Smooth muscle cell (in vitro differentiated cells): ENCODE measurements around the gene SLC27A4. TPM values are rescaled to one million over a fixed set of nuclear protein-coding genes. Genes with fewer than 3 reads are reported as not detected.

Experiments
- microRNA counts: library from miRNA; unstranded; fragments of <30 nt; microRNA quantifications from one replicate; lab custom pipeline; 2016
- microRNA-seq: library from miRNA; unstranded; fragments of <30 nt; microRNA quantifications from one replicate; pipeline ENCODE4, GENCODE V29; 2016; ENCODE audit warnings: borderline number of aligned reads
- polyA plus RNA-seq: library from polyadenylated mRNA; unstranded; fragments of >200 nt; fragmentation: Nextera tagmentation; extraction: Ambion mirVana; gene quantifications from 2 replicates; pipeline ENCODE4 v1.2.1, GENCODE V29; 2016
- total RNA-seq: library from RNA; depleted of rRNA; stranded (reverse); fragments of >200 nt; gene quantifications from 2 replicates; pipeline ENCODE4 v1.2.3, GENCODE V29; 2014

The SLC27A4 gene
- total and polyA plus RNA-seq, 2 experiments from 2014 or later = 10.3 to 10.4 TPM

MicroRNAs encoded within 50 kb of the gene (microRNA counts, 767-probe panel; counts per million panel counts)
- 183 counts per million for microRNA hsa-miR-219-2-3p (lab: Ali Mortazavi, UCI)

Small RNA genes lying within 50 kb of the gene (microRNA-seq; reads per million reads assigned to microRNA genes)
- gene MIR219B = not detected

Other genes starting within 250 kb of the SLC27A4 start
- 20.7 and 31.5 TPM in 2 replicates for gene PTGES2, start 212.8 kb upstream of the SLC27A4 start, total RNA-seq
- gene PTGES2, start 212.8 kb upstream of the SLC27A4 start, polyA plus RNA-seq = 78.6 and 102 TPM in 2 replicates
- gene LCN2, start 191.1 kb upstream of the SLC27A4 start, total RNA-seq = not detected in 2 replicates
- gene LCN2, start 191.1 kb upstream of the SLC27A4 start, polyA plus RNA-seq = 0.38 TPM in 1 of 2 replicates, not detected in the other
- 209 and 229 TPM in 2 replicates for gene BBLN, start 180.3 kb upstream of the SLC27A4 start, total RNA-seq
- 119 and 133 TPM in 2 replicates for gene BBLN, start 180.3 kb upstream of the SLC27A4 start, polyA plus RNA-seq
- gene CIZ1, start 149.0 kb upstream of the SLC27A4 start, total RNA-seq = 23.5 and 24.2 TPM in 2 replicates
- 81.1 and 84.0 TPM in 2 replicates for gene CIZ1, start 149.0 kb upstream of the SLC27A4 start, polyA plus RNA-seq
- 25.3 and 29.7 TPM in 2 replicates for gene DNM1, start 137.1 kb upstream of the SLC27A4 start, total RNA-seq
- 48.9 and 50.7 TPM in 2 replicates for gene DNM1, start 137.1 kb upstream of the SLC27A4 start, polyA plus RNA-seq
- gene GOLGA2, start 64.5 kb upstream of the SLC27A4 start, total RNA-seq = 99.5 and 101 TPM in 2 replicates
- 55.4 and 70.1 TPM in 2 replicates for gene GOLGA2, start 64.5 kb upstream of the SLC27A4 start, polyA plus RNA-seq
- gene SWI5, start 64.3 kb upstream of the SLC27A4 start, total RNA-seq = 41.0 and 47.1 TPM in 2 replicates
- 71.1 and 77.2 TPM in 2 replicates for gene SWI5, start 64.3 kb upstream of the SLC27A4 start, polyA plus RNA-seq
- 5.2 and 9.0 TPM in 2 replicates for gene TRUB2, start 18.1 kb upstream of the SLC27A4 start, total RNA-seq
- gene TRUB2, start 18.1 kb upstream of the SLC27A4 start, polyA plus RNA-seq = 25.1 and 33.2 TPM in 2 replicates
- 16.7 and 23.5 TPM in 2 replicates for gene COQ4, start 17.7 kb upstream of the SLC27A4 start, total RNA-seq
- gene COQ4, start 17.7 kb upstream of the SLC27A4 start, polyA plus RNA-seq = 37.5 and 51.0 TPM in 2 replicates
- gene URM1, start 30.8 kb downstream of the SLC27A4 start, total RNA-seq = 27.1 and 27.3 TPM in 2 replicates
- 41.2 and 48.7 TPM in 2 replicates for gene URM1, start 30.8 kb downstream of the SLC27A4 start, polyA plus RNA-seq
- 116 and 129 TPM in 2 replicates for gene CERCAM, start 80.3 kb downstream of the SLC27A4 start, total RNA-seq
- 310 and 357 TPM in 2 replicates for gene CERCAM, start 80.3 kb downstream of the SLC27A4 start, polyA plus RNA-seq
- 17.7 and 27.9 TPM in 2 replicates for gene ODF2, start 115.5 kb downstream of the SLC27A4 start, total RNA-seq
- gene ODF2, start 115.5 kb downstream of the SLC27A4 start, polyA plus RNA-seq = 31.6 and 33.2 TPM in 2 replicates
- 14.1 and 16.0 TPM in 2 replicates for gene GLE1, start 164.2 kb downstream of the SLC27A4 start, total RNA-seq
- 11.2 and 11.8 TPM in 2 replicates for gene GLE1, start 164.2 kb downstream of the SLC27A4 start, polyA plus RNA-seq
- gene SPTAN1, start 212.1 kb downstream of the SLC27A4 start, total RNA-seq = 143 and 145 TPM in 2 replicates
- gene SPTAN1, start 212.1 kb downstream of the SLC27A4 start, polyA plus RNA-seq = 84.9 and 115 TPM in 2 replicates